Amygdala (tissue), 56 donors: ENCODE results near the gene LUC7L3.
A peak's percentile ranks its signal among the peaks of the same experiment; 100 is the strongest.

Experiments used
- DNase-seq, 56 donors: peaks; one replicate each; lab custom pipeline; 2025; lab: John Stamatoyannopoulos, UW

The LUC7L3 gene

DNA sequence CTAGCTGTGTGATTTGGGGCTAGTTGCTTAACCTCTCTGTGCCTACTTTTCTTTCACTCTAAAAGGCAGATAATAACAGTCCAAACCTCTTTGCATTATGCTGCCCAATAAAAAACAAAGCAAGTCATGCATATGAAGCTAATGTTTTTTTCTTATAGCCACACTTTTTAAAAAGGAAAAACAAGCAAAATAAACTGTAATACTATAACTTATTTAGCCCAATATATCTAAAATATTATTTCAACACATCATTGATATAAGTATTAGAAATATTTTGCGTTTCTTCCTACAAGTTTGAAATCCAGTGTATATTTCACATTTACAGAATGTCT lies 34.1 kb upstream of the LUC7L3 start:
- no peak for DNase-seq

DNA sequence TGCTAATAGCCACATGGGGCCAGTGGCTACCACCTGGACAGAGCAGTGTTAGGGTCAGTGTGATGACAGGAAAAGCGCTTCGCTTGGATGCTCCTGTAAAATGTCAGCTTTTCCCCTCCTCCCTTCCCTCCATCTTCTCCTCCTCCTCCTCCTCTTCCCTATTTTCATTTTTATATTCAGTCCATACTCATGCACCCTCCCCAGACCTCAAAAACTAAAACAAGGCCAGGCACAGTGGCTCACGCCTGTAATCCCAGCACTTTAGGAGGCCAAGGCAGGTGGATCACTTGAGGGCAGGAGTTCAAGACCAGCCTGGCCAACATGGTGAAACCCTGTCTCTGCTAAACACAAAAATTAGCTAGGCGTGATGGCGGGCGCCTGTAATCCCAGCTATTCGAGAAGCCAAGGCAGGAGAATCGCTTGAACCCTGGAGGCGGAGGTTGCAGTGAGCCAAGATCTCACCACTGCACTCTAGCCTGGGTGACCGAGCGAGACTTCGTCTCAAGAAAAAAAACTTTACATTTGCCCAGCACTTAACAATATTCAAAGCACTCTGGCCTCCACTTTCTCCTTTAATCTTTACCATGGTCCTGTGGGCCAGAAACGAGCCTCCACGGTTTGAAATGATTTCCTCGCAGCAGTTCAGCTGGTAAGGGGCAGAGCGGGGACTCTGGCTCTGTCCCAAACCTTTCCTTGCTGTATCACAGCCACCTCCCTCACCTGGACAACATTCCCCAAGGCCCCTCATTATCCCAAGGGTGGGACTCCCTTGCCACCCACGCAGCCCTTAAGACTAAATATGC lies 33.5 kb upstream of the LUC7L3 start:
- DNase-seq, result no peak

DNA sequence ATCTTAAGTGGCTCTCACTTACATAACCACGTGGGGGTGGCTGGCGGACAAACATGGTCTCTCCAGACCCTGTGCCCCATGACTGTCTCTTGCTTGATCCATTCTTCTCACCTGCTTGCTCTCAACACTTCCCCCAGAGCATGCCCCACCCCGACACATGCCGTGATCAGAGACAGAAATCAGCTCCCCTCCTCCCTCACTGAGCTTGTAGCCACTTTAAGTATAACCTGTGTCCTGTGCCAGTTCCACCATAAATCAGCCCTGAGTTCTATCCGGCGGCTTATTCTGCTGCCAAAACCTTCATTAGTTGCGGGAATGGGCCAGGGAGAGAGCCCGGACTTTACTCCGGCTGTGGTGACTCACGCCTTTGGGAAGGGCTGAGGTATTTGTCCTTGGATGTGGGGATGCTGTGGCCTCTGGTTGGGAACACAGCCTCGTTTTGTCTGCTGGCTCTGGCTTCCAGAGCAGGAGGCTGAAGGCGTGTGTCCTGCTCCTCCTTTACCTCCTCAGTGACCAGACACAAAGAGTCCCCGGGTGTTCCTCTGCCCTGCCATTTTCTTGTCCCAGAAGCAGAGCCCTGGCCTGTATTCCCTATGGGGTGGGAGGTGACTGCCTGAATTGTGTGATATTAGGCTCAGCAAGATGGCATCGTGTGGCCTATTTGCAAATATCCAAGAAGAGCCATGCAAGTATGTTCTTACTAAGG lies 32.8 kb upstream of the LUC7L3 start:
- peak in 1 of 56 donors; percentile 26 for DNase-seq

DNA sequence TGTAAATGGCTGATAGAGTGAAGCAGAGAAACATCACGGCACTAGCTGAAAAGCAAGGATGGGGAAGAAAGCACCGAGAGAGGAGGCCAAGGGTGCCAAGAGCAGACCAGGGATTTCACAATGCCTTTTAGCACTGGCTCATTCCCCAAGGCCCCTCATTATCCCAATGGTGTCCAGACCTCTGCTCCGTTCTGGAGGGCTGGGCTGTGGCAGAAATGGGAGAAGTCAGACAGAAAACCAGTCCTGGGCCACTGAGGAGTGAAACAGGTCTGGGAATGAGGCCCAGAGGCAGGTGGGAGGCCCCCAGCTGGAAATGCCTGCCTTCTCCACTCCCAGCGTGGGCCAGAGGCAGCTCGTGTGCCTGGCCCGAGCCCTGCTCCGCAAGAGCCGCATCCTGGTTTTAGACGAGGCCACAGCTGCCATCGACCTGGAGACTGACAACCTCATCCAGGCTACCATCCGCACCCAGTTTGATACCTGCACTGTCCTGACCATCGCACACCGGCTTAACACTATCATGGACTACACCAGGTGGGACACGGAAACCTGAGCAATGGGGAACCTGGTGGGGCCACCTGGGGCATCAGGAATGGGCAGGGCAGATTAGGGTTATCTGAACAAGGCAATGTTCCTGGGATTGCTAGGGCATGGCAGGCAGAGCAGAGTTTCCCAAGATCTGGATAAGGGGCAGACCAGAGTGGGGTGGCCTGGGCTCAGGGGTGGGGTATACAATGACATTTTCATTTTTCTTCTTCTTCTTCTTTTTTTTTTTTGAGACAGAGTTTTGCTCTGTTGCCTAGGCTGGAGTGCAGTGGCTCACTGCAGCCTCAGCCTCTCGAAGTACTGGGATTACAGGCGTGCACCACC lies 32.0 kb upstream of the LUC7L3 start:
- no peak for DNase-seq

DNA sequence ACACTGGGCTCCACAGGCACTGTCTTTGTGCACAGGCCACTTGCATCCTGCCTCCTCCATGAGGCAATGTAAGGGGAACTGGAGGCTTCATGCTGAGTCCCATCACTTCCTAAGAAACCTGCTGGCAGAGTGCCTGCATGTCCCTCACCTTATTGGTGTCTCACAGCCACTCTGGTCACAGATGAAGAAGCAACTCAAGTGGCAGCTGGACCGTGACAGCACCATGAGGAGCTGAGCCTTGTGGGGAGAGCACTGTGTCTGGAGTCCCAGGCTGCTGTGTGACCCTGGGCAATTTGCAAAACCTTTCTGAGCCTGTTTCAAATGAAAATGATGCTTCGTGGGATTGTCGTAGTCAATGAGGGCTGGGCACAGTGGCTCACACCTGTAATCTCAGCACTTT lies 31.2 kb upstream of the LUC7L3 start:
- DNase-seq, result no peak

DNA sequence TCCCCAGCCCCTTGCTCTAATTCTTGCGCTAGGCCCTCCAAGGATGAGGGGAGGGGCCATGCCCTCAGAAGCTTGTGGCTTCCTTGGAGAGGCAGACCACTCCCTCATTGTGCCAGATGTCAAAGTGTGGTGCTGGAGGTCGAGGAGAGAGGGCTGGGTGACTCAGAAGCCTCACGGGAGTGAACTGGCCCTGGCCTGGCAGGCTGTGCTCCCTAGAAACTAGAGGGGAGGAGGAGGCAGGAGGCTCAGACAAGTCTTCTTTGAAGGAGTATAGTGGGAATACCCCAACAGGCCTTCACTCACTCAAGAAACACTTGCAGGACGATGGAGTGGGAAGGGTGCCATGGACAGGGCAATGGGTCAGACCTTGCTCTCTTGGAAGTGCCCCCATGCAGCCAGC lies 30.2 kb upstream of the LUC7L3 start:
- no peak for DNase-seq

DNA sequence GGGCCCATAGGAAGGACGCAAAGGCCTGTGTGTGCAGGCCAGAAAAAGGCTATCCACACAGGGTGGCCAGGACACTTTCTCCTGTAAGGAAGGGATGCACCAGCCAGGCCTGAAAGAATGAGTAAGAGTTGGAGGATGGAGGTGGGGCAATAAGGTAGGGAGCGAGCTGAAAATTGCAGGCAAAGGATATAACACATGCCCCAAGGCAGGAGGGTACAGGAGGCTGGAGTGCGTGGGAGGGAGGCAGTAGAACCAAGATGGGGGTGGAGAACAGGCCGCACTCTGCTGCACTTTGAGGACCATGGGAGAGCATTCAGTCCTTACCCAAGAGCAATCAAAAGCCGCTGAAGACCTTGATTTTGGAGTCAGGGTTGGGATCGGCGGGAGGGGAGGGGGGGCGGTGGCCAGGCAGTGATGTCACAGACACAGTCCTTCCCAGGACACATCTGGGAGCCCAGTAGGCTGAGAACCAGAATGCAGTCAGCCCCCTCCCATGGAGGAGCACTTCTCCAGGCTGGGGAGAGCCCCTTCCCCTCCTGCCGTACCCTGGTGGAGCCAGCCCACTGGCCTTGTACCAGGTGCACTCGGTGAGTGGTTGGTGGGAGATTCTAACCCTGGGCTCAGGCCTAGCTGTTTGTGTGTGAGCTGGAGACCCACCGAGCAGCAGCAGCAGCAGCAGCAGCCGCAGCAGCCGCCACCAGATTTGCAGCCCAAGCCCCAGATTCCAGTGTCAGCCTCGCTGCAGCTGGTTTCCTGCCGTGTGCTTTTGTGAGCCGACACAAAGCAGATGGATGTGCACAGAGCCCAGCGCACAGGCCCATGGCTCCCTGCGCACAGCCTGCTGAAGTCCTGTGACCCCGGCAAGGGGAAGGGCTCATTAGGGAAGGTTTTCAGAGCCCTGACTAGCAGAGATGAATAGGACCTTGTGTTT lies 29.2 kb upstream of the LUC7L3 start:
- DNase-seq, result peak in 46 of 56 donors; percentile 6 to 79 (median 35)

DNA sequence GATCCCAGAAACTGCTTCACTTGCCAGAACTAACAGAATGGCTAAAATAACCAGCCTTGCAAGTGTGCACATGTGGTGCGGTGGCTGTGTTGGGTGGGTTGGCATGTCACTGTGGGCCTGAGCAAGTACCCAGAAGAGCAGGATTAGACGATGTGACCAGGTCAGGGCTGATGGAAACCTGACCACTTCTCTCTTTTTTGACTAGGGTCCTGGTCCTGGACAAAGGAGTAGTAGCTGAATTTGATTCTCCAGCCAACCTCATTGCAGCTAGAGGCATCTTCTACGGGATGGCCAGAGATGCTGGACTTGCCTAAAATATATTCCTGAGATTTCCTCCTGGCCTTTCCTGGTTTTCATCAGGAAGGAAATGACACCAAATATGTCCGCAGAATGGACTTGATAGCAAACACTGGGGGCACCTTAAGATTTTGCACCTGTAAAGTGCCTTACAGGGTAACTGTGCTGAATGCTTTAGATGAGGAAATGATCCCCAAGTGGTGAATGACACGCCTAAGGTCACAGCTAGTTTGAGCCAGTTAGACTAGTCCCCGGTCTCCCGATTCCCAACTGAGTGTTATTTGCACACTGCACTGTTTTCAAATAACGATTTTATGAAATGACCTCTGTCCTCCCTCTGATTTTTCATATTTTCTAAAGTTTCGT lies 28.4 kb upstream of the LUC7L3 start:
- peak in 1 of 56 donors; percentile 42 for DNase-seq

DNA sequence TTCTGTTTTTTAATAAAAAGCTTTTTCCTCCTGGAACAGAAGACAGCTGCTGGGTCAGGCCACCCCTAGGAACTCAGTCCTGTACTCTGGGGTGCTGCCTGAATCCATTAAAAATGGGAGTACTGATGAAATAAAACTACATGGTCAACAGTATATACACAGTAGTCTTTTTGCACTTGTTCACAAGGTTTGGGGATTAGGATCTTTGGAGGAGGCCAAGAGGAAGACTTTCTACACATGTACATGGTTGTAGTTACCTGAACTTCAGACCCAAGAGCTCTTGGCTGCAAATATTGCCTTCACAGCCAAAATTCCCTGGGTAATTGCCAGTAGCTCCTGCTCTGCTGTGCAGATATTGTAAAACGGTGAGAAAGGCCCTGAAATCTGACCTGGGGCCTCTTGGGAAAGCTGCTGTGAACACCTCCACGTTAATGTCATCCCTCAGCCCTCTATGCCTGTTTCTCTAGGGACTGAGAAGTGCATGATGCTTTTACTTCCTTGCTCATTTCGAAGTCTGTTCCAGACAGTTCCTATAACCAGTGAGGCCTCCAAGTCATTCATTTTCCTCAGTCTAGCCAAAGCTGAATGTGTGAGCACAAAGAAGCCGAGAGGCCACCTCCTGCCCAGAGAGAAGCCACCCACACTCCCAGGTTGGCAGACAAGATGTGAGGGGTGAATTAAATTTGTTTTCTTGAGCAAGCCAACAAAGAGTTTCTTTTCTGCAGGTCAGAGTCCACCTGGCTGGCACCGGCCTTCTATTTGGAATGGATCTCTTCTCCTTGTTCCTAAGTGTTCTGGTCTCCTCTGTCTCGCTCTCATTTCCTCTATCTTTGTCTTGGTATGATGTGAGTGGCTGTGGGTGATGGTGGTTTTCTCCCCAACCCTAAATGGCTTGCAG lies 27.6 kb upstream of the LUC7L3 start:
- no peak for DNase-seq

DNA sequence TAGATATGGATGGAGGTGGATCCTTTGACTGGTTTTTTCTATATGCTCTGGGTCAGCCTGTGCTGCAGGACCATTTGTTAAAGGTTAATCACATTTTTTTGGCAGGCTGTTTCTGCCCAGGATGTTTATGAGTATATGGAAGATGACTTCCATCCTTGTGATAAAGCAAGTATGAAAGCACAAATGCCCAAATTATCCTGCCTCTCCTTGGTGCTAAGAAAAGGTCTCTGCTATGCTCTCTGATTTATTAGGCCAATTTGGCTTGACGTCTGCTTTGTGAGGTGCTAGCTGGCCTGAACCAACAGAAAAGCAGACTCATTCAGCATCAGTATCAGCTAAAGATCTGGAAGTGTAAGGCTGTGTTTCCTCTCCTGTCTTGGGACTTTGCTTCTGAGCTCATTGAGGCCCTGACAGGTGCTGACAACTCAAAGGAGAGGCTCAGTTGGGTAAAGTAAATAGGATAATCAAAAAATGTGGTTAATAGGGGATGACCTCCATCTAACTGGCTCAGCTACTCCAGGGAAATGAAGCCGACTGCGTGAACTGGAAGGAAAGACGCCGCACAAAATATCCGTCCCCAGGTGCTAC lies 26.9 kb upstream of the LUC7L3 start:
- DNase-seq, result no peak

DNA sequence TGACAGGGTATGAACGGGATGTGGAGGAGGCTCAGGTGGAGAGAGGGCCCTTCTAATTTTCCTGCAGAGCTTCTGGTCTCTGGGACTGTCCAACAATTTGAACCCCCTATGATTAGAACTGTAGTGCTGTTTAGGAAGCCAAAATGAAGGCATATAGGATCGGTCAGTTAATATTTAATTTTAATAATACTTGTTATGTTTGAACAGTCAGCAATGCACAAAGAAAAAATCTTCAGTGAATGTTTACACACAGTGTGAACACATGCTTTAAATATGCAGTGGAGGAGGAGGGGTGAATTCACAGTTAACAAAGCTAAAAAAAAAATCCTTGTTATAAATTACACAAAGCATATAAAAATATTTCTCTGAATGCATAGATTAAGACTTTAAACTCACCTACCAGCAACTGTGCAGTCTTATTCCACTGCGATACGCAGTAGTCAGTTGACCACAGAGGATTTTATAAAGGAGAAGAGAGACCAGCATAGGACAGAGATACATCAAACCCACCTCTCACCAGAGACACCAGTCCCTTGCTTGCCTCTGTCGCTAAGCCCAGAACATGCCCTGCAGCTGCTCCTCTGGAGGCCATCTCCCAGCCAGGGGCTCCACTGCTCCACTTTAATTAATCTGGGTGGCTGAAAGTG lies 26.2 kb upstream of the LUC7L3 start:
- DNase-seq, result no peak

DNA sequence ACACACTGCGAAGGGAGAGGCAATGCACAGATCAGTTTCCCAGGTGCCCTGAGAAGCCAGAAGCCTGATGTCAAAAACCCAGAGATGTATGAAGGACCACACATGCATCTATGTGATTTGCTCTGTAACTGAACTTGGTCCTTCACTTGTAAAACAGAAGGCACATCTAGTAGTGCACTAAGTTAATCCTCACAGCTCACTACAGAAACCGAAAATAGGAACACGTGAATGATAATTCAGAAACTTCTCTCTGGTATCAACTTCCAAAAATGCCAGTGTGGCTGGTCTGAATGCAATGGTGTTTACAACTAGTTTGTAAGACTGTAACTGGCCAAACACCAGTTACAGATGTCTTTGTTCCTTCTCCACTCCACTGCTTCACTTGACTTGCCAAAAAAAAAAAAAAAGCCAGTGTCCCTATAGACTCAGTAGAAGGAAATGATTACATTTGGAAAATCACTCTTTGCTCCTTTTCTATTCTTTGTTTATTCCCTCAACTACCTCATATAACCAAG lies 23.0 kb upstream of the LUC7L3 start:
- DNase-seq, result no peak

DNA sequence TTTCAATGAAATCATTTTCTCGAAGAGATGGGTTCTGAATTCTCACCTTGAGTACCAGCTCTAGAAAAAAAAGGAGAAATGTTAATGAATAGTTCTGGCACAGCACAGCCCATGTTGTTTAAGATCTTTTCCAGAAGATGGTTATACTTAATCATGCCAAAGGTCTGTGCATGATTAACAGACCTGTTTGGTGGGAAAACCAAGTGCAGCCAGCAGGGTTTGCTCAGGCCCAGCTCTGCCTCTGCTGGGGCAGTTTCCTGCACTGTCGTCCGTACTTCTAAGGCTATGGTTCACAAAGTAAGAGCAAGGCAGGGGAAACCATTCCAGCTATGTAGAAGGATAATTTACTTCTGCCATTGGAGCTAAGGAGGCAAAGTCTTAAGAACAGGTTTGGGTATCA lies 22.3 kb upstream of the LUC7L3 start:
- DNase-seq, result no peak

DNA sequence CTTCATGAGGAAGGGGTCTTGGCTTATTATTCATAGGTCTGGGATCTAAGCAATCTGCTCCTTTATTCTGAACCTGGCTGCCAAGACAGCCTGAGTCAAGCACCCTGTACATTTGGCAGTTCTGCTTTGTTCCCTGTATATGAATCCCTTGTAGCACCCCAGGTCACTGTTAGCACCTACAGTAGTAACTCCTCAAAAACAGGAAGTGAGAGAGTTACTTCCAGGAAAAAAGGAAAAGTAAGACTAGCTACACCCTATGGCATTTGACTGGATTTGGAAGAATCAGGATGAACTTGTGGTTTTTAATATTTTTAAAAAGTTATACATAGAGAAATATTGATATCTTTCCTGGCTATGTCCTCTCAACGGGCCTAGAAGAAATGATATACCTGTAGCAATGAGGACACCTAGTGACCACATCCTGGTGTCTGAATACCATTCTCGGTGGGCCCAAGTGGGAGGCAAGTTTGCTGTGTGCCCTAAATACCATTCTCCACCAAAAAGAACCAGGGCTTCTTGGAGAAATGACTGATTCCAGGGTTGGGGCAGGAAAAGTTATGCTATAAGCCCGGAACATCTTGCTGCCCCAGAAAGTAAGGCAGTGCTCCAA lies 21.6 kb upstream of the LUC7L3 start:
- no peak for DNase-seq

DNA sequence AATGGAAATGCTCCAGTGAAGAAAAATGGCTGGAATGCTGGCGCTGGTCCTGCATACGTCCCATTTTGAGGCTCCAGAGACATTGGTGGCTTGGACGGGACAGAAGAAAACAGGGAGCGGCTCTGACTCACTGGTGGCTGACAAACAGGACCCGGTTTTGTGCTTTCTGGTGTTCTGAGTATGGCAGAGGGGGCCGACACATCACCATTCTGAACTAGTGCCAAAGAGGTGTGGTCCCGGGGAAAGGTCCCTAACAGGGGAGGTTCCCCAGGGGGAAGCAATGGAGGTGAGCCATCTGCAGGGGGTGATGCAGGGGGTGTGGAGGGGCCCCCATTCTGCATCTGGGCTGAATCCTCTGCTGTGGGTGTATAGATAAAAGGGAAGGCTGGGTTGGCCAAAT lies 20.0 kb upstream of the LUC7L3 start:
- DNase-seq, result no peak

DNA sequence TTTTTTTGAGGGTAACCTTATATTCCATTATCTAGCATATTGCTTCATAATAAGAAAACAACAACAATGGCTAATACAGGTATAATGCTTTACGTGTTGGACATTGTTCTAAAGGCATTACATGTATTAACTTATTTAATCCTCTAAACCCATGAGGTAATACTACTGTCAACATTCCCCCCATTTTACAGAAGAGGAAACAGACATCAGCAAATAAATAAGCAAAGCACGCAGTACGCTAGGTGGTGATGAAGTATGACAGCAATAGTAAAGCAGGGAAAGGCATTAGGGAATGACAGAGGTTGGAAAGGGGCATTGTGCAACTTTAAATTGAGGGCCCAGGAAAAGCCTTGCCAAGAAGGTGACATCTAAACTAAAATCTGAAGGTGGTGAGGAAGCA lies 16.2 kb upstream of the LUC7L3 start:
- DNase-seq, result no peak
